Smooth muscle cell (in vitro differentiated cells): Measurements from ENCODE around the gene SRGAP3. TPM values are rescaled to one million over a fixed set of nuclear protein-coding genes. Genes with fewer than 3 reads are reported as not detected.

Source experiments
- DNase-seq: peaks from one replicate; lab custom pipeline; 2025; ENCODE audit not compliant: unreplicated experiment; lab: John Stamatoyannopoulos, UW
- H2AFZ ChIP-seq: fragments of 200-600 bp; sonication (generic); 2 replicates; pipeline ENCODE4 v1.6.0; 2016; ENCODE audit warnings: antibody characterized with exemption, low read depth, mild to moderate bottlenecking
- H3F3A ChIP-seq: fragments of 200-600 bp; sonication (generic); 2 replicates; pipeline ENCODE4 v1.6.0; 2017; ENCODE audit warnings: antibody characterized with exemption, low read depth
- H3K27ac ChIP-seq: fragments of 200-600 bp; sonication (generic); 2 replicates; pipeline ENCODE4 v1.5.1; 2016; ENCODE audit warnings: low read depth, mild to moderate bottlenecking
- H3K27me3 ChIP-seq: fragments of 200-600 bp; sonication (generic); 2 replicates; pipeline ENCODE4 v1.6.1; 2016; ENCODE audit warnings: low read depth, mild to moderate bottlenecking
- H3K36me3 ChIP-seq: fragments of 200-600 bp; sonication (generic); 2 replicates; pipeline ENCODE4 v1.5.1; 2016; ENCODE audit warnings: low read depth
- H3K4me1 ChIP-seq: fragments of 200-600 bp; sonication (generic); 2 replicates; pipeline ENCODE4 v1.5.1; 2016; ENCODE audit warnings: low read depth
- H3K4me2 ChIP-seq: fragments of 200-600 bp; sonication (generic); 2 replicates; pipeline ENCODE4 v1.6.0; 2016; ENCODE audit warnings: mild to moderate bottlenecking
- H3K4me3 ChIP-seq: fragments of 200-600 bp; sonication (generic); 2 replicates; pipeline ENCODE4 v1.5.1; 2016; ENCODE audit warnings: mild to moderate bottlenecking
- H3K79me2 ChIP-seq: fragments of 200-600 bp; sonication (generic); 2 replicates; pipeline ENCODE4 v1.6.0; 2016; ENCODE audit warnings: low read depth, mild to moderate bottlenecking
- H3K9ac ChIP-seq: fragments of 200-600 bp; sonication (generic); 2 replicates; pipeline ENCODE4 v1.6.0; 2016; ENCODE audit warnings: low read depth
- H3K9me3 ChIP-seq: fragments of 200-600 bp; sonication (generic); replicated peaks from 2 replicates; pipeline ENCODE4 v1.5.1; 2016; ENCODE audit warnings: low read depth
- H4K20me1 ChIP-seq: fragments of 200-600 bp; sonication (generic); 2 replicates; pipeline ENCODE4 v1.6.0; 2016; ENCODE audit warnings: low read depth
- CTCF ChIP-seq: fragments of 200-600 bp; sonication (generic); IDR thresholded peaks from 2 replicates; pipeline ENCODE4 v1.5.1; 2017; ENCODE audit warnings: borderline replicate concordance, mild to moderate bottlenecking, antibody characterized with exemption; ENCODE audit not compliant: insufficient read depth, poor library complexity, severe bottlenecking
- WGBS: methylation state at CpG from one replicate; pipeline ENCODE4 v1.1.7; 2016; ENCODE audit warnings: low lambda C conversion rate; 5-methylcytosine and 5-hydroxymethylcytosine counted together
- polyA plus RNA-seq: library from polyadenylated mRNA; unstranded; fragments of >200 nt; fragmentation: Nextera tagmentation; extraction: Ambion mirVana; gene quantifications from 2 replicates; pipeline ENCODE4 v1.2.1, GENCODE V29; 2016
- total RNA-seq: library from RNA; depleted of rRNA; stranded (reverse); fragments of >200 nt; gene quantifications from 2 replicates; pipeline ENCODE4 v1.2.3, GENCODE V29; 2014

SRGAP3 gene
- total and polyA plus RNA-seq, 2 experiments from 2014 or later, result 1.5 to 3.1 TPM

- DNase-seq, result no peak
- Histone ChIP-seq H2AFZ (no peak overlapping the region), H3K27ac (no peak overlapping the region), H3K9me3 (no peaks in the 10 kb centered on the region), H3K79me2 (no peaks in the 10 kb centered on the region), H3K9ac (no peak overlapping the region), H3K4me3 (no peak overlapping the region), H3K27me3 (no peaks in the 10 kb centered on the region), H3K36me3 (no peaks in the 10 kb centered on the region), H3K4me1 (no peaks in the 10 kb centered on the region), H3F3A (no peaks in the 10 kb centered on the region), H4K20me1 (no peaks in the 10 kb centered on the region), H3K4me2 (no peak overlapping the region)
- WGBS, result 81% methylated on average over 4 of the region's 4 CpGs
- no peak for TF ChIP-seq CTCF
These were observed 130.1 kb downstream of the SRGAP3 start for GRCh38 chr3:9119331-9119730.

GRCh38 chr3:9118222-9118621 is 131.2 kb downstream of the SRGAP3 start:
- H3K4me2 ChIP-seq, result no peak overlapping the region
- no peaks in the 10 kb centered on the region for H3K4me1 ChIP-seq
- H2AFZ ChIP-seq, result no peak overlapping the region
- no peak overlapping the region for H3K4me3 ChIP-seq
- H4K20me1 ChIP-seq, result no peaks in the 10 kb centered on the region
- no peak overlapping the region for H3K27ac ChIP-seq
- 87% methylated on average over 2 of the region's 2 CpGs for WGBS
- no peak for DNase-seq
- H3K27me3 ChIP-seq, result no peaks in the 10 kb centered on the region
- no peak for TF ChIP-seq CTCF
- no peaks in the 10 kb centered on the region for H3F3A ChIP-seq
- H3K9ac ChIP-seq, result no peak overlapping the region
- no peaks in the 10 kb centered on the region for H3K36me3 ChIP-seq
- no peaks in the 10 kb centered on the region for H3K9me3 ChIP-seq
- H3K79me2 ChIP-seq, result no peaks in the 10 kb centered on the region

- 87% methylated on average over 1 of the region's 1 CpG for WGBS
- Histone ChIP-seq H3K4me3 (no peak overlapping the region), H3K27me3 (no peaks in the 10 kb centered on the region)
These were observed 132.2 kb downstream of the SRGAP3 start for GRCh38 chr3:9117220-9117619.

More at GRCh38 chr3:9117220-9117619, 132.2 kb downstream of the SRGAP3 start:
- Histone ChIP-seq H2AFZ (no peak overlapping the region), H3K4me2 (no peak overlapping the region), H3K9ac (no peak overlapping the region), H4K20me1 (no peaks in the 10 kb centered on the region), H3K36me3 (no peaks in the 10 kb centered on the region), H3K79me2 (no peaks in the 10 kb centered on the region), H3K9me3 (no peaks in the 10 kb centered on the region), H3K27ac (no peak overlapping the region), H3K4me1 (no peaks in the 10 kb centered on the region), H3F3A (no peaks in the 10 kb centered on the region)
- no peak for DNase-seq
- no peak for TF ChIP-seq CTCF
